OCI-LY7 (cell line): ENCODE data around the gene ATR. TPM values are rescaled to one million over a fixed set of nuclear protein-coding genes. Genes with fewer than 3 reads are reported as not detected.

Experiments
- BruUV-seq: library from RNA; stranded (reverse); fragments of 400-500 nt; replicated peaks from 2 replicates; lab custom pipeline; 2021; lab: Mats Ljungman, UMichigan
- CTCF ChIA-PET: fragments of 300-600 bp; sonication (Branson Sonifier 250); formaldehyde crosslinking; loops from one replicate; lab custom pipeline; 2022; ENCODE audit warnings: antibody characterized with exemption; ENCODE audit not compliant: unreplicated experiment; lab: Charles Lee
- POLR2A ChIA-PET: fragments of 300-600 bp; sonication (Branson Sonifier 250); formaldehyde crosslinking; loops from one replicate; lab custom pipeline; 2022; ENCODE audit warnings: antibody characterized with exemption; lab: Charles Lee
- DNase-seq: peaks from one replicate; pipeline ENCODE4 v3.0.0-alpha.2; 2015; ENCODE audit warnings: low spot score
- H2AFZ ChIP-seq: fragments of 200-600 bp; sonication (generic), shearing (Covaris generic); 2 replicates; pipeline ENCODE4 v1.6.1; 2014; ENCODE audit warnings: mild to moderate bottlenecking, antibody characterized with exemption, low read length, moderate library complexity
- H3K27ac ChIP-seq: fragments of 200-600 bp; sonication (generic); 2 replicates; pipeline ENCODE4 v1.5.1; 2014; ENCODE audit warnings: mixed run types, low read depth, mild to moderate bottlenecking, moderate library complexity, low read length, inconsistent platforms; ENCODE audit not compliant: poor library complexity, severe bottlenecking
- H3K36me3 ChIP-seq: fragments of 200-600 bp; sonication (generic); 2 replicates; pipeline ENCODE4 v1.6.1; 2014; ENCODE audit warnings: mild to moderate bottlenecking, antibody characterized with exemption, low read length, moderate library complexity, mixed read lengths; ENCODE audit not compliant: insufficient read depth
- H3K4me1 ChIP-seq: fragments of 200-600 bp; sonication (generic); 2 replicates; pipeline ENCODE4 v1.5.1; 2014; ENCODE audit warnings: mild to moderate bottlenecking, low read length; ENCODE audit not compliant: insufficient read depth, poor library complexity, severe bottlenecking
- H3K4me2 ChIP-seq: fragments of 200-600 bp; sonication (generic); 2 replicates; pipeline ENCODE4 v1.6.1; 2014; ENCODE audit warnings: mild to moderate bottlenecking, low read length
- H3K4me3 ChIP-seq: fragments of 200-600 bp; sonication (generic); 2 replicates; pipeline ENCODE4 v1.5.1; 2014; ENCODE audit warnings: mild to moderate bottlenecking, low read depth, low read length; ENCODE audit not compliant: poor library complexity, severe bottlenecking
- H3K79me2 ChIP-seq: fragments of 200-600 bp; sonication (generic); 2 replicates; pipeline ENCODE4 v1.6.1; 2016; ENCODE audit warnings: low read depth, mild to moderate bottlenecking, low read length, moderate library complexity, mixed read lengths; ENCODE audit not compliant: insufficient read depth
- H3K9me2 ChIP-seq: fragments of 200-600 bp; sonication (generic); 2 replicates; pipeline ENCODE4 v1.6.1; 2016; ENCODE audit warnings: mild to moderate bottlenecking, low read length, mixed read lengths; ENCODE audit not compliant: insufficient read depth
- H3K9me3 ChIP-seq: fragments of 200-600 bp; sonication (generic); 2 replicates; pipeline ENCODE4 v1.6.1; 2014; ENCODE audit warnings: mild to moderate bottlenecking, mixed run types, low read length, mixed read lengths
- H4K20me1 ChIP-seq: fragments of 200-600 bp; sonication (generic); 2 replicates; pipeline ENCODE4 v1.6.1; 2014; ENCODE audit warnings: mild to moderate bottlenecking, antibody characterized with exemption, low read length, moderate library complexity, mixed read lengths; ENCODE audit not compliant: insufficient read depth
- EZH2phosphoT487 ChIP-seq: fragments of 200-600 bp; sonication (generic); IDR thresholded peaks from 2 replicates; pipeline ENCODE4 v1.6.1; 2018; ENCODE audit warnings: low read depth, borderline replicate concordance, mild to moderate bottlenecking, mixed run types, antibody characterized with exemption, low read length, moderate library complexity, mixed read lengths
- intact Hi-C: fragments of 100-400 bp; cut with micrococcal nuclease; formaldehyde crosslinking; loops from one replicate; pipeline ENCODE4 v1.10.0; 2022; ENCODE audit not compliant: unreplicated experiment
- total RNA-seq, 2 experiments: library from RNA; depleted of rRNA in 1 of 2; stranded (reverse); fragments of >200 nt in 1 of 2; shearing (Covaris generic) in 1 of 2; gene quantifications; 2 replicates each; pipeline ENCODE4 v1.2.3, GENCODE V29; 2014 to 2022
- TF ChIP-seq, protein P1 (sequence below): fragments of 200-600 bp; sonication (generic); conservative IDR thresholded peaks from 2 replicates; pipeline ENCODE4 v1.5.1; 2014; ENCODE audit warnings: mild to moderate bottlenecking, antibody characterized with exemption, low read length, moderate library complexity, mixed read lengths

ATR gene
- total RNA-seq, 2 experiments from 2014 or later, result 27.1 to 49.5 TPM

DNA sequence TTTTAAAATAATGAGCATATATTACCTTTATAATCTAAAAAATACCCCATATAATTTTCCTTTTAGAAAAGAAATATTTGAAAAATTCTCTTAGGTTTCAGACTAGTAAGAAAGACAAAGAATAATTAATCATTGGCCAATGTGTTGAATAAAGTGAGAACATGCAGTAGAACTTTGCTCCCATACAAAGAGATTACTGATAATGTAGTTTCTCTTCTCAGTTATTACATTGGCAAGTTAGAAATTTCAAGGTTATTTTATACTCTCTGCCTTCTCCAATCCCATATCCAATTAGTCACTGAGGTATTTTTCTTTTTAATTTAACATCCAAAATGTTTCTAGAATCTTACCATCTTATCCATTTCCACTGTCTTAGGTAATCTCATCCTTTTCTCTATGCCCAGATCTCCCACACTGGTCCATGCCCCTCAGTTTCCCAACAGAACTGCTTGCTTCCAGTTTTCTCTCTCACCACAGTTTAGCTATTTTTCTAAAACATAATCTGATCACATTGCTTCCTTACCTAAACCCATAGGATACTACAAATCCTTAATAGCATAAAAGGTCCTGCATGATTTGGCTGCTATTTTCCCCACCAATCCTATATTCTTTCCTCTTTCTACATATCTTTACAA is 141.5 kb downstream of the ATR start:
- H3K9me3 ChIP-seq, result no peaks in the 10 kb centered on the region
- intact Hi-C loops, result no loop called here
- no peaks in the 10 kb centered on the region for H4K20me1 ChIP-seq
- H3K4me3 ChIP-seq, result no peak overlapping the region
- no peak overlapping the region for H3K4me2 ChIP-seq
- POLR2A ChIA-PET, result interaction anchor here (0.8 to 1.3 kb wide), 2 partner anchors 12 to 23 kb away, joined by 3 to 4 read pairs; no protein-coding TSS in a partner anchor
- no peak overlapping the region for H3K27ac ChIP-seq
- BruUV-seq, result no TSS peak
- peaks cover 35% of the 10 kb centered on the region; the same call in 1 of the 2 replicates for H3K79me2 ChIP-seq
- H3K4me1 ChIP-seq, result no peaks in the 10 kb centered on the region
- peaks cover 13% of the 10 kb centered on the region for H3K36me3 ChIP-seq
- H3K9me2 ChIP-seq, result no peaks in the 10 kb centered on the region
- no peak for TF ChIP-seq EZH2phosphoT487
- TF ChIP-seq, protein P1, sequence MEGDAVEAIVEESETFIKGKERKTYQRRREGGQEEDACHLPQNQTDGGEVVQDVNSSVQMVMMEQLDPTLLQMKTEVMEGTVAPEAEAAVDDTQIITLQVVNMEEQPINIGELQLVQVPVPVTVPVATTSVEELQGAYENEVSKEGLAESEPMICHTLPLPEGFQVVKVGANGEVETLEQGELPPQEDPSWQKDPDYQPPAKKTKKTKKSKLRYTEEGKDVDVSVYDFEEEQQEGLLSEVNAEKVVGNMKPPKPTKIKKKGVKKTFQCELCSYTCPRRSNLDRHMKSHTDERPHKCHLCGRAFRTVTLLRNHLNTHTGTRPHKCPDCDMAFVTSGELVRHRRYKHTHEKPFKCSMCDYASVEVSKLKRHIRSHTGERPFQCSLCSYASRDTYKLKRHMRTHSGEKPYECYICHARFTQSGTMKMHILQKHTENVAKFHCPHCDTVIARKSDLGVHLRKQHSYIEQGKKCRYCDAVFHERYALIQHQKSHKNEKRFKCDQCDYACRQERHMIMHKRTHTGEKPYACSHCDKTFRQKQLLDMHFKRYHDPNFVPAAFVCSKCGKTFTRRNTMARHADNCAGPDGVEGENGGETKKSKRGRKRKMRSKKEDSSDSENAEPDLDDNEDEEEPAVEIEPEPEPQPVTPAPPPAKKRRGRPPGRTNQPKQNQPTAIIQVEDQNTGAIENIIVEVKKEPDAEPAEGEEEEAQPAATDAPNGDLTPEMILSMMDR, result no peak
- DNase-seq, result no peak
- H2AFZ ChIP-seq, result no peak overlapping the region
- CTCF ChIA-PET, result no interaction called here

DNA sequence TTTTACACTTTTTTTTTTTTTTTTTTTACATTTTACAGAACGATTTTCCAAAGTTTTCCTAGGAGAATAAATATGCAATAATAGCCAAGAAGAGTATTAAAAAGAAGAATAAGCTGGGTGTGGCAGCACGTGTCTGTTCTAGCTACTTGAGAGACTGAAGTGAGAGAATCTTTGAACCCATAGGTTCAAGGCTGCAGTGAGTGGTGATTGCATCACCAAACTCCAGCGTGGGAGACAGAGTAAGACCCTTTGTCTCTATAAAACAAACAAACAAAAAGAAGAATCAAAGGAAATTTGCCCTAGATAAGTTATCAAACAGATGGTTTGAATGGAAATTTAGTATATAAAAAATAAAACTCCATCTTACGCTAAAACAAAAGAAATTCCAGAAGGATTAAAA is 144.0 kb downstream of the ATR start:
- peaks cover 35% of the 10 kb centered on the region; the same call in 1 of the 2 replicates for H3K79me2 ChIP-seq
- CTCF ChIA-PET, result no interaction called here
- no peaks in the 10 kb centered on the region for H4K20me1 ChIP-seq

More for the DNA sequence above, 144.0 kb downstream of the ATR start:
- POLR2A ChIA-PET, result interaction anchor here (0.7 kb wide), 3 partner anchors 158 to 1349 kb away, joined by 4 to 6 read pairs (median 5); no protein-coding TSS in a partner anchor
- H3K4me3 ChIP-seq, result no peak overlapping the region
- no peak overlapping the region for H3K27ac ChIP-seq
- intact Hi-C loops, result no loop called here
- no peak overlapping the region for H2AFZ ChIP-seq
- H3K36me3 ChIP-seq, result peaks cover 33% of the 10 kb centered on the region
- no peaks in the 10 kb centered on the region for H3K9me3 ChIP-seq
- no TSS peak for BruUV-seq
- DNase-seq, result no peak
- H3K4me1 ChIP-seq, result no peaks in the 10 kb centered on the region
- no peaks in the 10 kb centered on the region for H3K9me2 ChIP-seq
- no peak overlapping the region for H3K4me2 ChIP-seq
- TF ChIP-seq, protein P1, result no peak
- no peak for TF ChIP-seq EZH2phosphoT487
